Body of pancreas (tissue), 4 donors: ENCODE data around the gene MT3.

Experiments used
- POLR2A ChIP-seq, 3 donors: fragments of 450-650 bp; IDR thresholded peaks; one replicate each; pipeline ENCODE4 v1.6.1; 2016; ENCODE audit warnings: antibody characterized with exemption in 3 of 3, mild to moderate bottlenecking in 2 of 3
- TF ChIP-seq, protein P1 (sequence below), 7 experiments: fragments of 450-650 bp in 4 of 7; fragments of 200-600 bp in 3 of 7; sonication (generic) in 3 of 7; IDR thresholded peaks; one replicate each; pipeline ENCODE4 v1.5.1; 2016 to 2019; ENCODE audit warnings: antibody characterized with exemption in 7 of 7

DNA sequence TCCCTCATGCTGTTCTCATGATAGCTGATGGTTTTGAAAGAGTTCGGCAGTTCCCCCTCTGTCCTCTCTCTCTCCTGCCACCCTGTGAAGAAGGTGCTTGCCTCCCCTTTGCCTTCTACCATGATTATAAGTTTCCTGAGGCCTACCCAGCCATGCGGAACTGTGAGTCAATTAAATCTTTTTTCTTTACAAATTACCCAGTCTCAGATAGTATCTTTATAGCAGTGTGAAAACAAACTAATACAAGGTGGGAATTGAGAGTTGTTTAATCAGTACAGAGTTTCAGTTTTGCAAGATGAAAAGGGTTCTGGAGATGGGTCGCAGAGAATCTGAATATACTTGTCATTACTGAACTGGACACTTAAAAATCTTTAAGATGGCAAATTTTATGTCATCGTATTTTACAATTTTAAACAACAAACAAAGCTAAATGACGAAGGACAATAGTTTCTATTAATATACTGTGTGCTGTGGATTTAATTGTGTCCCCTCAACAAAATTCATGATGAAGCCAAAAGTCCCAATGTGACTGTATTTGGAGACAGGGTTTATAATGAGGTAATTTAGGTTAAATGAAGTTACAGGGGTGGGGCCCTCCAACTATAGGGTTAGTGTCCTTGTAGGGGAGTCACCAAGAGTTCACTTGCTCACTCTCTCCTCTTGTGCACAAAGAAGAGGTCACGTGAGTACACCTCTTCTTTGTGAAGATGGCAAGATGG lies 4.4 kb downstream of the MT3 start:
- TF ChIP-seq, protein P1, sequence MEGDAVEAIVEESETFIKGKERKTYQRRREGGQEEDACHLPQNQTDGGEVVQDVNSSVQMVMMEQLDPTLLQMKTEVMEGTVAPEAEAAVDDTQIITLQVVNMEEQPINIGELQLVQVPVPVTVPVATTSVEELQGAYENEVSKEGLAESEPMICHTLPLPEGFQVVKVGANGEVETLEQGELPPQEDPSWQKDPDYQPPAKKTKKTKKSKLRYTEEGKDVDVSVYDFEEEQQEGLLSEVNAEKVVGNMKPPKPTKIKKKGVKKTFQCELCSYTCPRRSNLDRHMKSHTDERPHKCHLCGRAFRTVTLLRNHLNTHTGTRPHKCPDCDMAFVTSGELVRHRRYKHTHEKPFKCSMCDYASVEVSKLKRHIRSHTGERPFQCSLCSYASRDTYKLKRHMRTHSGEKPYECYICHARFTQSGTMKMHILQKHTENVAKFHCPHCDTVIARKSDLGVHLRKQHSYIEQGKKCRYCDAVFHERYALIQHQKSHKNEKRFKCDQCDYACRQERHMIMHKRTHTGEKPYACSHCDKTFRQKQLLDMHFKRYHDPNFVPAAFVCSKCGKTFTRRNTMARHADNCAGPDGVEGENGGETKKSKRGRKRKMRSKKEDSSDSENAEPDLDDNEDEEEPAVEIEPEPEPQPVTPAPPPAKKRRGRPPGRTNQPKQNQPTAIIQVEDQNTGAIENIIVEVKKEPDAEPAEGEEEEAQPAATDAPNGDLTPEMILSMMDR (IDR thresholded peaks at IDR 0.05): no peak
- TF ChIP-seq POLR2A (IDR thresholded peaks at IDR 0.05): no peak
